ENCODE measurements around the gene GPALPP1. TPM values are rescaled to one million over a fixed set of nuclear protein-coding genes. Genes with fewer than 3 reads are reported as not detected.
A peak's percentile ranks its signal among the peaks of the same experiment; 100 is the strongest.
"Not testable (repeated sequence)": the region's sequence is repeated elsewhere in the genome, so short reads cannot be mapped to it uniquely, and the experiment has no call there.

Gene GPALPP1
- polyA plus RNA-seq, 1 of the 3 experiments (the other 2 are of a cell fraction): 11.7 TPM

GRCh38 chr13:45063261-45063860 is 74.0 kb downstream of the GPALPP1 start:
- Histone ChIP-seq H3K4me3 (ENCODE audit: low read depth in 2 of 2, low read length in 1 of 2) (no peak overlapping the region), H3K9me2 (no peaks in the 10 kb centered on the region), H3K36me3 (replicated peaks in 1 of 2; ENCODE audit: control insufficient read depth in 1 of 2, insufficient read depth in 2 of 2, low read length in 1 of 2) (no peaks in the 10 kb centered on the region), H2AFZ (ENCODE audit: low read depth) (no peak overlapping the region), H3K9ac (no peak overlapping the region), H3K27ac (ENCODE audit: low read depth in 2 of 2, low read length in 1 of 2) (peak overlapping the region in 1 of 2 experiments; percentile 19; a peak in 1 of 4 replicates), H4K20me1 (ENCODE audit: insufficient read depth) (no peaks in the 10 kb centered on the region), H3K79me2 (ENCODE audit: insufficient read depth) (no peaks in the 10 kb centered on the region), H3K4me1 (ENCODE audit: control insufficient read depth in 1 of 2, insufficient read depth in 2 of 2, low read depth in 1 of 2, low read length in 1 of 2) (peaks cover 0 to 5% of the 10 kb centered on the region in 2 experiments; a peak in 1 of 4 replicates), H3K4me2 (no peak overlapping the region), H3K9me3 (no peaks in the 10 kb centered on the region), H3K27me3 (ENCODE audit: insufficient read depth) (no peaks in the 10 kb centered on the region), H3F3A (replicated peaks; ENCODE audit: insufficient read depth) (peaks cover 3% of the 10 kb centered on the region)
- ChIA-PET CTCF (interaction anchor here (1.0 kb wide), 1 partner anchor 16 kb away, joined by 5 read pairs; no protein-coding TSS in a partner anchor), POLR2A (no interaction called here)
- 74% methylated on average over 6 of the region's 7 CpGs for WGBS (ENCODE audit: low lambda C conversion rate)
- DNase-seq: no peak
- 0 out of 2 replicates have a peak, but pooled peaks have one; percentile 9 for TF ChIP-seq TCF12 (IDR thresholded peaks at IDR 0.05)
- TF ChIP-seq ELF1 (IDR thresholded peaks at IDR 0.05): no peak
- TF ChIP-seq RXRA (IDR thresholded peaks at IDR 0.05; ENCODE audit: borderline replicate concordance, low read depth): no peak

GRCh38 chr13:45063889-45064288 is 74.6 kb downstream of the GPALPP1 start:
- H3K9me3 ChIP-seq; H3K9ac ChIP-seq; CTCF ChIA-PET; DNase-seq; H3K4me1 ChIP-seq (ENCODE audit: control insufficient read depth in 1 of 2, insufficient read depth in 2 of 2, low read depth in 1 of 2, low read length in 1 of 2); H3K4me3 ChIP-seq (ENCODE audit: low read depth in 2 of 2, low read length in 1 of 2); POLR2A ChIA-PET; H3K9me2 ChIP-seq; H3F3A ChIP-seq (replicated peaks; ENCODE audit: insufficient read depth); H2AFZ ChIP-seq (ENCODE audit: low read depth); H3K79me2 ChIP-seq (ENCODE audit: insufficient read depth); H4K20me1 ChIP-seq (ENCODE audit: insufficient read depth); H3K27me3 ChIP-seq (ENCODE audit: insufficient read depth); H3K36me3 ChIP-seq (replicated peaks in 1 of 2; ENCODE audit: control insufficient read depth in 1 of 2, insufficient read depth in 2 of 2, low read length in 1 of 2); H3K4me2 ChIP-seq: not testable (repeated sequence)
- WGBS (ENCODE audit: low lambda C conversion rate): 89% methylated on average over 3 of the region's 3 CpGs
- H3K27ac ChIP-seq (ENCODE audit: low read depth in 2 of 2, low read length in 1 of 2): peak overlapping the region in 1 of 2 experiments; percentile 19; a peak in 1 of 4 replicates

GRCh38 chr13:45064889-45065288 is 75.6 kb downstream of the GPALPP1 start:
- H3K36me3 ChIP-seq (replicated peaks in 1 of 2; ENCODE audit: control insufficient read depth in 1 of 2, insufficient read depth in 2 of 2, low read length in 1 of 2): no peaks in the 10 kb centered on the region
- peaks cover 3% of the 10 kb centered on the region for H3F3A ChIP-seq (replicated peaks; ENCODE audit: insufficient read depth)
- no peak overlapping the region for H3K4me2 ChIP-seq
- H3K4me1 ChIP-seq (ENCODE audit: control insufficient read depth in 1 of 2, insufficient read depth in 2 of 2, low read depth in 1 of 2, low read length in 1 of 2): peaks cover 0 to 5% of the 10 kb centered on the region in 2 experiments; a peak in 1 of 4 replicates
- H3K4me3 ChIP-seq (ENCODE audit: low read depth in 2 of 2, low read length in 1 of 2): no peak overlapping the region
- ChIA-PET POLR2A (no interaction called here), CTCF (no interaction called here)
- H3K27me3 ChIP-seq (ENCODE audit: insufficient read depth): no peaks in the 10 kb centered on the region
- H3K9ac ChIP-seq: no peak overlapping the region
- no peak overlapping the region for H2AFZ ChIP-seq (ENCODE audit: low read depth)
- 96% methylated on average over 6 of the region's 6 CpGs for WGBS (ENCODE audit: low lambda C conversion rate)
- H3K9me2 ChIP-seq: no peaks in the 10 kb centered on the region
- TF ChIP-seq TAF1 (IDR thresholded peaks at IDR 0.05; ENCODE audit: borderline replicate concordance, low read depth, low read length): no peak
- TF ChIP-seq FOXM1 (IDR thresholded peaks at IDR 0.05; ENCODE audit: low read depth): no peak
- TF ChIP-seq MAX (IDR thresholded peaks at IDR 0.05; ENCODE audit: low read depth): no peak
- TF ChIP-seq RCOR1 (IDR thresholded peaks at IDR 0.05; ENCODE audit: low read length): no peak
- TF ChIP-seq RFX5 (IDR thresholded peaks at IDR 0.05; ENCODE audit: low read length): no peak
- TF ChIP-seq YY1 (IDR thresholded peaks at IDR 0.05; ENCODE audit: low read depth): no peak
- H3K27ac ChIP-seq (ENCODE audit: low read depth in 2 of 2, low read length in 1 of 2): no peak overlapping the region
- no peaks in the 10 kb centered on the region for H4K20me1 ChIP-seq (ENCODE audit: insufficient read depth)
- no peaks in the 10 kb centered on the region for H3K9me3 ChIP-seq
- no peaks in the 10 kb centered on the region for H3K79me2 ChIP-seq (ENCODE audit: insufficient read depth)
- DNase-seq: no peak
